Measurements from ENCODE around the gene SLC38A10. TPM values are rescaled to one million over a fixed set of nuclear protein-coding genes. Genes with fewer than 3 reads are reported as not detected.

Gene SLC38A10
- total RNA-seq, 1 experiment from 2014 or later, result 44.6 TPM

- DNase-seq (ENCODE audit: low read depth), result no peak
Observed at GRCh38 chr17:81210868-81211267, 84.2 kb downstream of the SLC38A10 start.

GRCh38 chr17:81210466-81210865 lies 84.6 kb downstream of the SLC38A10 start:
- no peak for DNase-seq (ENCODE audit: low read depth)

- DNase-seq (ENCODE audit: low read depth), result no peak
Observed at GRCh38 chr17:81209141-81209540, 86.0 kb downstream of the SLC38A10 start.

- no peak for DNase-seq (ENCODE audit: low read depth)
Observed at GRCh38 chr17:81208651-81209050, 86.5 kb downstream of the SLC38A10 start.

- no peak for DNase-seq (ENCODE audit: low read depth)
Observed at GRCh38 chr17:81207610-81208581, 87.2 kb downstream of the SLC38A10 start.

- no peak for DNase-seq (ENCODE audit: low read depth)
Observed at GRCh38 chr17:81206657-81207056, 88.5 kb downstream of the SLC38A10 start.

DNA sequence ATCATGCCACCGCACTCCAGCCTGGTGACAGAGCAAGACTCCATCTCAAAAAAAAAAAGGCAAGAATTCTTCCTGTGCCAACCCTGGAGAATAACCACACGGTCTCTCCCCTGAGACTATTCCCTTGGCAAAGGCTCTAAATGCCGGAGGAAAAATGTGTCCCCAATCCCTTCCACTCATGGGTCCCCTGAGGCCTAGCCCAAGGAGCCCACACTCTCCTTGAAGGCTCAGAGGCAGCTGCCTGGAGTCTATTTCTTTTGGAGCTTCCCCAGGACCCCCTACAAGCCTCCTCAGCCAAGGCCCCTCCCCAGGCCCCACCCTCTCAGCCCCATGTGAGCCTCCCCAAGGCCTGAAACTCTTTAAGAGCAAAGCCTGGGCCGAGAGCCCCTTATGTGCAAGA lies 88.9 kb downstream of the SLC38A10 start:
- DNase-seq (ENCODE audit: low read depth), result no peak

- DNase-seq (ENCODE audit: low read depth), result no peak
Observed at GRCh38 chr17:81204578-81204977, 90.5 kb downstream of the SLC38A10 start.

DNA sequence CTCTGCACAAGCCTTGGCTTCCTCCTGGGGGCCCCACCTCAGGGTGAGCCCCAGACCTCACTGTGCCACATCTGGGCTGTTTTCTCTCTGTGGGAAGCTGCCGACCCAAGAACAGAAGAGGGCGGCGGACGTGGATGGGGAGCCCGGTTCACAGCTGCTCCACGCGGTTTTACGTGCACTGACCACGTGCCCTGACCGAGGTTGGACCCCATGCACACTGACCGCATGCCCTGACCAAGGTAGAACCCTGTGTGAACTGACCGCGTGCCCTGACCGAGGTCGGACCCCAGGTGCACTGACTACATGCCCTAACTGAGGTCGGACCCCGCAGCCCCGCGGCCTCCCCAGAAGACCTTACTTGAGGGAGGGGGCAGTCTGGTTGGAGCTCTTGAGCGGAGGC lies 92.0 kb downstream of the SLC38A10 start:
- DNase-seq (ENCODE audit: low read depth), result no peak

GRCh38 chr17:81202318-81202717 lies 92.8 kb downstream of the SLC38A10 start:
- DNase-seq (ENCODE audit: low read depth), result no peak

DNA sequence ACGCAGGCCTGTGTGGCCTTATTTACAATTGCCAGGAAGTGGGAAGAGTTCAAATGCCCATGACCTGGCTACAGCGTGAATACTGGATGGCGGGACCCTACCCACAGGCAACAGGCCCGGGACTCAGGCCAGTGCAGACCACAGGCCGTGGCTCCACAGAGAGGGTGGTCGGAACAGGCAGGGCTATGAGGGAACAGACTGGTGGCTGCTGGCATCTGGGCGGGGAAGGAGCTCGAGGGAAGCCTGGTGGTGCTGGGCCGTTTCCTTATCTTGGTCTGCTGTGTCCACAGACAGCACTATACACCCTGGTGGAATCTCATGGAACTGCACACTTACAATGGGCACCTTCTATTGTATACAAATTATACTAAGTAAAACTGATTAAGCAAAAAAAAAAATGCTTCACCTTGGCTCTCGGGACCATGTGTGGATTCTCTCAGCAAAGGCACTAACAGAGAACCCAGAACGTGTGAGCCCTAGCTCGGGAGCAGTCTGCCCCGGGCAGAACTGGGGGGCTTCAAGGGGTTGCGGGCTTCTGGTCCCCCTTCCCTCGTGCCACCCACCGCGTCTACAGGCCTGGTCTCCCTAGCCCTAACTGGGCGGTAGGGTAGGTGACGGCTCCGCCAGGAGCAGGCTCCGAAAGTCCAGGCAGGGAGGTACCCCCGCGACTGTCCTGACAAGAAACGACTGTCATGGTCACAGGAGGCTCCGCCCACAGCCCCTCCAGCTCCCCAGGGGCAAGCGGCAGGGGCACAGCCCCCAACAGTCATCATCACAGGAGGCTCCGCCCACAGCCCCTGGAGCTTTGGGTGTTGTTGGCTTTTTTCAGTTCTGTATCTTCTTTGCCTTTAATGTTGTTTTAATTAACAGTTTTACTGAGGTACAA lies 94.2 kb downstream of the SLC38A10 start:
- peak; percentile 61 for DNase-seq (ENCODE audit: low read depth)

DNA sequence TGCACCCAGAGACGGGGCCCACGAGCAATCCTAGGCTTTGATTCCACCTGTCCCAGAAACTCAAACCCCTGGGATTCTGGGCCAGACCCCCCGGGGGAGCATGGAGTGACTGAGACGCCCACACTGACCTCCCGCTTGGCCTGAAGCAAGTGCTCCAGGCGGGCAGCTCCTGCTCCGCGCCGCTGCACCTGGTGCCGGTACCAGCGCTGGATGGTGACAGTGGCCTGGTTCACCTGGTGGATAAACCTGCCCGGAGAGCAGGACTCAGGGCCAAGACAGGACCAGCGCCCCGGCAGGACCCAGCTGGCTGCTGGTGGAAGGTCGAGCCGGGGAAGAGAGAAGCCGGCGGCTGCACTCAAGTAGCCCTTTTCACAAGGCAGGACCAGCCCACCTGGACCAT lies 94.9 kb downstream of the SLC38A10 start:
- no peak for DNase-seq (ENCODE audit: low read depth)

DNA sequence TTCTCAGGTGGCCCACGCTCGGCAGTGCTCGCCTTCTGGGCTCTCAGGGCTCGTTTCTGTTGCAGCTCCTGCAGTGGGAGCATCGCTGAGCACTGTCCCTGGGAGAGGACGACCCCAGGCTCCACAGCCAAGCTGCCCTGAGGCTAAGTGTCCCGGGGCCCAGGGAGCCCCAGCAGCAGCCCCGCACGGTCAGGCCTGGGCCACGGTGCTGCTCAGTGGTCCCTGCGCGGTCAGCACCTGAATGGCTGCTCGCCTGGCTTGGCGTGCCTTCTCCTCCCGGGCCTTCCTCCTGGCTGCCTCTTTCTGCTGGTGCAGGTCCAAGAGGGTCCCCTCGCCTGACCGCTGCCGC lies 95.7 kb downstream of the SLC38A10 start:
- DNase-seq (ENCODE audit: low read depth), result no peak

GRCh38 chr17:81198826-81199481 lies 96.2 kb downstream of the SLC38A10 start:
- no peak for DNase-seq (ENCODE audit: low read depth)

GRCh38 chr17:81197831-81198490 lies 97.1 kb downstream of the SLC38A10 start:
- no peak for DNase-seq (ENCODE audit: low read depth)

- no peak for DNase-seq (ENCODE audit: low read depth)
Observed at GRCh38 chr17:81197409-81197795, 97.7 kb downstream of the SLC38A10 start.

GRCh38 chr17:81196505-81197408 lies 98.3 kb downstream of the SLC38A10 start:
- DNase-seq (ENCODE audit: low read depth), result no peak

GRCh38 chr17:81195941-81196495 lies 99.1 kb downstream of the SLC38A10 start:
- DNase-seq (ENCODE audit: low read depth), result no peak

Measured in HT1080 (cell line).